HG02763 (cell line): ENCODE data around the gene CXCL17.
"Not testable (repeated sequence)": the region's sequence is repeated elsewhere in the genome, so short reads cannot be mapped to it uniquely, and the experiment has no call there.

Experiments used
- ATAC-seq: cut with Tn5 transposase; IDR thresholded peaks from one replicate; pipeline ENCODE4 v1.9.1; 2021; ENCODE audit warnings: mild to moderate bottlenecking, moderate library complexity; ENCODE audit not compliant: unreplicated experiment

CXCL17 gene, protein sequence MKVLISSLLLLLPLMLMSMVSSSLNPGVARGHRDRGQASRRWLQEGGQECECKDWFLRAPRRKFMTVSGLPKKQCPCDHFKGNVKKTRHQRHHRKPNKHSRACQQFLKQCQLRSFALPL

DNA sequence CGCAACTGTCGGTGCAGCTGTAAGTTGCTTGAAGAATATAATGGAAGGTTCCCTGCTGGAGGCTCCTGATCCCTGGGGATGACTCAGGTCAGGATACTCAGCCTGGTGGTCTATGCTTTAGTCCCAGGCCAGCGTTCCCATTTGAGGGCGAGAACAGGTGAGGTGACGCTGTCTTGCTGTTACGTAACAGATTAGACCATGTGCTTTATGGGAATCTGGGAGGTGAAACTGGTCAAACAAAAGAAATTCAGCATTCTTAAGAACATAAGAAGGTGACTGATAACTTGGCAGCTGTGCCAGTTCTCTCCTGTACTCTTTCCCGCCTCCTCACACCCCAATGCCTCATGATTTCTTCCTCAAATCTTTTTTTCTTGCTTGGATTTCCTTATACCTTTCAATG, at the start of gene CXCL17:
Gene CXCL17, minus strand, starts transcription at position 114 of the 400 bp plus-strand sequence. CDS start 114 bp downstream, outside the sequence.
- ATAC-seq = no peak

DNA sequence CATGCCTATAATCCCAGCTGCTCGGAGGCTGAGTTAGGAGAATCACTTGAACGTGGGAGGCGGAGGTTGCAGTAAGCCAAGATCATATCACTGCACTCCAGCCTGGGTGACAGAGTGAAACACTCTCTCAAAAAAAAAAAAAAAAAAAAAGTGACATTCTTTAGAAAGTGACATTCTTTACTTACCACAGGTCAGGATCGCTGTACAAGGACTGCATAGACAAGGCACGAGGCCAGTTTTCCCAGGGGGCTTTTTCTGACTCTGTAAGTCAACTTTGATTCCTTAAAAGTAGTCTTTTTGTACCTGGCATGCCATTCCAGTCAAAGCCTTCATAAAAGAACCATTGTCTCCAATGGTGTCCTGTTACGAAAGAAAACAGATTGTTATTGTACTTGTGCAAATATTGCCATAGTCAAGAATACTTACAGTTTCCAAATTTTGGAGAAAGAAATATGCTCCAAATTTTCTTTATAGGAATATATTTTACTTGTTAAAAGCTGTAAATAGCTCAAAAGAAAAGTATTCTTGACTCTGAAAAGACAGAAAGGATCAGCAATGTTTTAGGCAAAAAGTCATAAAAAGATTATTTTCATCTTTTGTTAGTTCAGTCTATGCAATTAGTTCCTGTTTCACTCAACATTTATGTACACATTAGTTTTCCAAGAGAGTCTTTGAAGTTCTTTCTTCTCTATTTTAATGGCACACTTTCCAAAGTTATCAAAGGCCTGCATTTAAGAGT, 46.2 kb upstream of the CXCL17 start:
- no peak for ATAC-seq

DNA sequence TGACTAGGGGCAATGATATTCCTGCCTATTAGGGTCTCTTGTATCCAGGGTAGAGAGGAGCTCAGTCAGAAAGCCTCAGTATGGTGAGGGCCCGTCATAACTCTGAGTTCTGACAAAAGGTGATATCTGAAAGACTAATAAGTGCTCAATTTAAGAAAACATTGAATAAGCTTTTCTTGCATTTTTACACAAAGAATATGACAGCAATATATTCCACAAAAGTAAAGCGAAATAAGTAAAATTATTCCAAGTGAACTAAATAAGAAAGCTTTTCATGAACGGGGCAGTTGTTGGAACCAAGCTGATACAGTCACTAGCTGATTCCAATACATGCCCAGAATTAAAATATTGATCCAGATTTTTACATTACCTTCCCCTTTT, 45.0 kb upstream of the CXCL17 start:
- ATAC-seq = no peak

DNA sequence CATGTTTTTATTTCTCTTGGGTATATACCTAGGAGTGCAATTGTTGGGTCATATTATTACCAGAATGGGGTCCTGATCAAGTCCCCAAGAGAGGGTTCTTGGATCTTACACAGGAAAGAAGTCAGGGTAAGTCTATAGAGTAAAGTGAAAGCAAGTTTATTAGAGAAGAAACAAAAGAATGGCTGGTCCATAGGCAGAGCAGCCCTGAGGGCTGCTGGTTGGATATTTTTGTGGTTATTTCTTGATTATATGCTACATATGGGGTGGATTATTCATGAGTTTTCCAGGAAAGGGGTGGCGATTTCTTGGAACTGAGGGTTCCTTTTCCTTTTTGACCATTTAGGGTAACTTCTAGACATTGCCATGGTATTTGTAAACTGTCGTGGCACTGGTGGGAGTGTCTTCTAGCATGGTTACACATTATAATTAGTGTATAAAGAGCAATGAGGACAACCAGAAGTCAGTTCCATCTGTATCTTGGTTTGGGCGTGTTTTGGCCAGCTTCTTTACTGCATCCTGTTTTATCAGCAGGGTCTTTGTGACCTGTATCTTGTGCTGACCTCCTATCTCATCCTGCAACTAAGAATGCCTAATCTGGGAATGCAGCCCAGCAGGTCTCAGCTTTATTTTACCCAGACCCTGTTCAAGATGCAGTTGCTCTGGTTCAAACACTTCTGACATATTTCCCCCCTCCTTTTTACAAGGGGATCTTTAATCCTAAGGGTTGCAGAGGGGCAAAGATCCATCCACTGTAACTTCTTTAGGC, 44.5 kb upstream of the CXCL17 start:
- ATAC-seq = no peak

DNA sequence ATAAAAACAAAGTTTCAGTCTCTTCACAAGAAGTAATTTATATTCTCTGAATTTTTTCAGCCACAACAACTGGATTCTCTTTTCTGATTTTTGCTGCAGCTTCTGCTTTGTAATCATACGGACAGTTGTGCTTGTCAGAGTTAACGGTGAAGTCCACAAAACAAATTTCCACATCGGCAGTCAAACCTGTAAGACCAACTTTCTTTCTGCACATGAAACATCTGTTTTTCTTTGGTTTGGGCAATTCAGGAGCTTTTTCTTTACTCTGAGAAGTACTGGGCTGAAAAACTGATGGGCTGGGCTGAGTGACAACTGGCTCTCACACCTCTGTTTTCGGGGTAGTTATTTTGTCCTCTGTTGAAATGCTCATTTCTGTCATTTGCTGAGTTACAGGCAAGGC, 42.3 kb upstream of the CXCL17 start:
- ATAC-seq = not testable (repeated sequence)

DNA sequence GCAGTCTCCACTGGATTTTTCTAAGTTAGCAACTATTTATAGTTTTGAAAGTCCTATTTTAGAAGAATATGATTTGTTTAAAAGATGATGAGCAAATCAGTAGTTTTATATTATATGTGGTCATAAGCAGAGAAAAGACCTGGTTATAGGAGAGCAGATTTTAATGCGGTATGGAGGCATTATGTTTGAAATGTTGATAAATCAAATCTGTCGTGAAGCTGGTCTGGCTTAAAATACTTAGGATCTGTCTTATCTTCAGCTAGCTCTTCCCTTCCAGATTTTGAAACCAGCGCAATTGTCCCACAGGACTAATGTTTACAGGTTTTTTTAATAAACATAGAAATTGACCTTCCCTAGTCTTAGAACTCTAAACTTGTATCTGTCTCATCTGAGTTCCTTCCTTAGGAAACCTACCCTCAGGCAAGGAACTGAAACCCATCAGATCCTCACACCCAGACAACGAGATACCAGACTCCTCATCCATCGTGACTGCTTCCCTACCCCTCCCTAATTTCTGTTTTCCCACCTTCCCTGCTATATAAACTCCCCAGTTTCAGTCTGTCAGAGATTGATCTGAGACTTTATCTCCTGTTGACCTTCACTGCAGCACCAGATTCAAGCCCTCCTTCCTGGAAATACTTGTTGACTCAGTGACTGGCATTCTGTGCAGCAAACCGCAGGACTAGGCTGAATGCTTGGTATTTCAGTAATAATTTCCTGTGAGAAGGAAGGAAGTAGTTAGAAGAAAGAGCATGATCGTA, 37.8 kb upstream of the CXCL17 start:
- no peak for ATAC-seq

DNA sequence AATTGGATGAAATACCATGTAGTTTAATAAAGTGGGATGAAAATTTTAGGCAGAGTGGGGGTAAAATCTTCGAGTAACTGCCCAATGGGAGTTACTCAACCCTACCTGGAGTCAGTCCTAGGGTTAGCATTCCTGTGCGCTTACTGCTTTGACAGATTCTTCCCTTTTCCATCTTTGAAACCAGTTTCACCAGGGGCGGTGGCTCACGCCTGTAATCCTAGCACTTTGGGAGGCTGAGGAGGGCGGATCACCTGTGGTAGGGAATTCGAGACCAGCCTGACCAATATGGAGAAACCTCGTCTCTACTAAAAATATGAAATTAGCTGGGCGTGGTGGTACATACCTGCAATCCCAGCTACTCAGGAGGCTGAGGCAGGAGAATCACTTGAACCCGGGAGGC, 37.0 kb upstream of the CXCL17 start:
- no peak for ATAC-seq

DNA sequence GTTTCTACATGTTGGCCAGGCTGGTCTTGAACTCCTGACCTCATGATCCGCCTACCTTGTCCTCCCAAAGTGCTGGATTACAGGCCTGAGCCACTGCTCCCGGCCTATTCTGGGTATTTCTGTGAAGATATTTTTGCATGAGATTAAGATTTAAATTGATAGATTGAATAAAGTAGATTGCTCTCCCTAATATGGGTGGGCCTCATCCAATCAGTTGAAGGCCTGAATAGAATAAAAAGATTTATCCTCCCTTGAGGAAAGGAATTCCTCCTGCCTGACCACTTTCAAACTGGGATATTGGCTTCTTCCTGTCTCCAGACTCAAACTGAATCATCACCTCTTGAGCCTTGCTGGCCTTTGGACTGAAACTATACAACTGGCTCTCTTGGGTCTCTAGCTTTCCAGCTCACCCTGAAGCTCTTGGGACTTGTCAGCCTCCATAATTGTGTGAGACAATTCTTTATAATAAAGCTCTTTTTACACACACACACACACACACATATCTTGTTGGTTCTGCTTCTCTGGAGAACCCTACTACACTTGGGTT, 36.1 kb upstream of the CXCL17 start:
- no peak for ATAC-seq

DNA sequence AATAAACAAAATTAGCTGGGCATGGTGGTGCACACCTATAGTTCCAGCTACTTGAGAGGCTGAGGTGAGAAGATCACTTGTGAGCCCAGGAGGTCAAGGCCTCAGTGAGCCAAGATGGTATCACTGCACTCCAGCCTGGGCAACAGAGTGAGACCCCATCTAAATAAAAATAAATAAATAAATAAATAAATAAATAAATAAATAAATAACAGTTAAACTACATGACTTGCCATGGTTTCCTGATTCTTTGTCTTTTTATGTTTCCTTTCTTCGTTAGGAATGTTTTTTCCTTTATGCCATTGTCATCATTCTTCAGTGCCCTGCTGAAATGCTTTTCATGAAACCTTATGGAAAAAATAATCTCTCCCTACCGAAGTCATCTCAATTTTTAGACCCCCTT, 35.2 kb upstream of the CXCL17 start:
- no peak for ATAC-seq

DNA sequence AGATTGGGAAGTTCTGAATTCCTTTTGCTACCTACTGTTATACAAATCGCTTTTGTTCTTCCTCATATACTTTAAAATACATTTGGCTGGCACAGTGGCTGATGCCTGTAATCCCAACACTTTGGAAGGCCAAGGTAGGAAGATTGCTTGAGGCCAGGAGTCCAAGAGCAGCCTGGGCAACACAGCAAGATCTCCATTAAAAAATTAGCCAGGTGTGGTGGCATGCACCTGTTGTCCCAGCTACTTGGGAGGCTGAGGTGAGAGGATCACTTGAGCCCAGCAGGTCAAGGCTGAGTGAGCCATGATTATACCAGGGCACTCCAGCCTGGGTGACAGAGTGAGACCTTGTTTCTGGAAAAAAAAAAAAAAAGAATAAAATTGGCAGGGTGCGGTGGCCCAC, 34.4 kb upstream of the CXCL17 start:
- no peak for ATAC-seq

DNA sequence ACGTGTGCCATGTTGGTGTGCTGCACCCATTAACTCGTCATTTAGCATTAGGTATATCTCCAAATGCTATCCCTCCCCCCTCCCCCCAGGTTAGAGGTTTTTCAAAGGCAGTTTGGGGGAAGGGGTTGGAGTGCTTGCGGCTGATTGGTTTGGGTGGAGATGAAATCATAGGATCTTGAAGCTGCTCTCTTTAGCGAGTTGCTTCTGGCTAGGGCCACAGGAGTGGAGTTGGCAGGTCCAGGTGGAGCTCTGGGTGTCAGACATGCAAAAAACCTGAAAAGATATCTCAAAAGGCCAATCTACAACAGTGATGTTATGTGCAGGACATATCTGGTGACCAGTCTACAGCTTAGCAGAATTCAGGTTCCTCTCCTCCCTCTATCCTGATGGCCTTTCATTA, 32.6 kb upstream of the CXCL17 start:
- no peak for ATAC-seq

DNA sequence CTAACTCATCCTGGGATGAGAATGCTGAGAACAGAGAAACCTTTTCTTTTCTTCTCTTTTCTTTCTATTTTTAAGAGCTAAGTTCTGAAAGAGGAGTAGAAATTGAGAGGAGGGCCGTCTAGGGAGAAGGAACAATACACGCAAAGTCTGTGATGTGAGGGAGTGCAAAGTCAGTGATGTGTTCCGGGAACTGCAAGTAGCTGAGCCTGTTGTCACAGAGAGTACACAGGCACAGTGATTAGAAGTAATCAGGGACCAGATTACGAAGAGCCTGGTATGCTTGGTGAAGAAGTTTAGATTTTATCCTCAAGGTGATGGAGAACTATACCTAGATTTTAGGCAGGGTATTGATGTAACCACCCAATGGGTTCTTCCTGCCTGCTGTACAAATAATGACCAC, 32.0 kb upstream of the CXCL17 start:
- no peak for ATAC-seq

DNA sequence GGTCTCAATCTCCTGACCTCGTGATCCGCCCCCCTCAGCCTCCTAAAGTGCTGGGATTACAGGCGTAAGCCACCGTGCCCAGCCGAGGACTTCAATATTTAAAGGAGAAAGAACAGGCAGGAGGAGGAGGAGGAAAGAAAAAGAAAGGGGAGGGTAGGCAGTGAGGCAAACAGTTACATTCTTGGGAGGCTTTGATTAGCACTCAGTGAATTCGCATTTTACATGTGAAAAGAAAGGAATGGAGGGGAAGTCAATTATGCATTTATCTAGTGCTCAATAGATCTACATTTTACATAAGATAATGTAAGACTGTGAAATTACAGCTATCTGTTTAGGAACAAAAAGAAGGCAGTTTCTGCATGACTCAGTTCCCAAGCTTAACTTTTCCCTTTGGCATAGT, 30.9 kb upstream of the CXCL17 start:
- no peak for ATAC-seq

DNA sequence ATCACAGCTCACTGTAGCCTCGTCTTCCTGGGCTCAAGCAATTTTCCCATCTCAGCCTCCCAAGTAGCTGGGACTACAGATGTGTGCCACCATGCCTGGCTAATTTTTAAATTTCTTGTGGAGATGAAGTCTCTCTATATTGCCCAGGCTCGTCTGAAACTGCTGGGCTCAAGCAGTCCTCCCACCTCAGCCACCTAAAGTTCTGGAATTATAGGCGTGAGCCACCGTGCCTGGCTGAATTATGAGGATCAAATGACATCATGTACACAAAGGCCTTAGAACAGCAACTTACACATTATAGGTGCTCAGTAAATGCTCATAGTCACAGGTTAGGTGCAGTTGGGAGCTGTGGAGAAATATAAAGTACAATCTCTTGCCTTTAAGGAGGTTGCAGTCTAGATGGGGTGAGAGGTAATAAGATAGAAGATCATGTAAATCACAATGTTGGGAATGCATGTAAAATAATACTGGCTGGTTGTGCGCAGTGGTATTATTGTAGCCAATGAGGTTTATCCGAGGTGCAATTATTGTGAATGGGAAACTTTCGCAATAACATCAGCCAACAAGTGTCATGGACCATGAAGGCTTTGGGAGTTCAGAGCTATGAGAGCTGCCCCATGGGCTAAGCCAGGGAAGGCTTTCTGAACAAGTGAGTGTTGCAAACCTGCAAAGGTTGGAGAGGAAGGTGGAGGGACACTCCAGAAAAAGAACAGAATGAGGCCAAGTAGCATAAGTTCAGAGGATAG, 29.8 kb upstream of the CXCL17 start:
- no peak for ATAC-seq

DNA sequence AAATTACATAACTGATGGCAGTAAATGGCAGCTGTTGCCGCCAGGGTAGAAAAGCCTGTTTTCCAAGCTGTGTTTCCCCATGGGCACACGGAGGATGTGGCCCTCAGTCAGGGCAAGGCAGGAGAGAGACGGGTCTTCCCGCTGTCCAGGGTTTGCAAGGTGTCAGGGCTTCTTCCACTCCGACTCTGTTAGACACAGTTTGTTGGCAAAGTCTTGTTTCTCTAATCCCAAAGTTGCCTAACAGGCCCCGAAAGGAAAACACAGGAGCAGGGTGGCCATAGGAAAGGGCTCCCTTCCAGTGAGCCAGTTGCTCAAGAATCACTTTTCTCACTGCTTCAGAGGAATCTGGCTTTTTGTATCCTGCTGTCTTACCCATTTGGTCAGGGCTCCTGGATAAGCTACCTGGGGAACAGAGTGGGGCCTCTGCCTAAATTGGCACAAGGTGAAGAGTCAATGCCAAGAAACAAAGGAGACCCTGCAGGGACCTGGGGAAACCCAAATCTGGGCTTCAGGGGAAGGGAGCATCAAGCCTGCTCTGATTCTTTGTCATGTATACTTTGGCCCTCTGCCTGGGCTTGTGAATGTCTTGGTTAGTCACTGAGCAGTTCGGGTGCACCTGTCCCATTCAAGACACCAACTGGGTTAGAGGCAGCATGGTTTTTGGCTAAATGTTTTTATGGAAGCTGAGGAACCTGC, 29.0 kb upstream of the CXCL17 start:
- ATAC-seq = no peak

DNA sequence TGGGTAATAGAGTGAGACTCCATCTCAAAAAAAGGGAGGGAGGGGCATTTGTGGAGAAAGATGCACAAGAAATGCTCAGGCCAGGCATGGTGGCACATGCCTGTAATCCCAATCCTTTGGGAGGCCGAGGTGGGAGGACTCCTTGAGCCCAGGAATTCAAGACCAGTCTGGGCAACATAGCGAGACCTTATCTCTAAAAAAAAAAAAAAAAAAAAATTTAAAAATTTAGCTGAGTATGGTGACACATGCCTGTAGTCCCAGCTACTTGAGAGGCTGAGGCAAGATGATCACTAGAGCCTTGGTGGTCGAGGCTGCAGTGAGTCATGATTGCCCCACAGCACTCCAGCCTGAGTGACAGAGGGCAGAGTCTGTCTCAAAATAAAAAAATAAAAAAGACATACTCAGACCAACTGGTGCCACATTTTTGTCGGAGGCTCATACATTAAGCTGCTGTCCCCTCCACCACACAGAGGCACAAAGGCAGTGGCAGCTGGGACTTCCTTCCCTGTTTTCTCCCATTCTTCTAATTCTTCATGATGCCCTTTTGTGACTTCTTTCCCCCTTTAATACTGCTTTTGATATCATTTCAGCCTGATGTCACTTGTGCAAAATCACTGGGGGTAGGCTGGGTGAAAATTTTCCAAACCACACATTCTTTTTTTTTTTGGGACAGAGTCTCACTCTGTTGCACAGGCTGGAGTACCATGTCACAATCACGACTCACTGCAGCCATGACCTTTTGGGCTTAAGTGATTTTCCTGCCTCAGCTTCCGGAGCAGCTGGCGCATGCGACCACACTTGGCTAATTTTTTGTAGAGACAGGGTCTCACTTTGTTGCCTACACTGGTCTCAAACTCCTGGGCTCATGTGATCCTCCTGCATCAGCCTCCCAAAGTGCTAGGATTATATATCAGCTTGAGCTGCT, 26.8 kb upstream of the CXCL17 start:
- no peak for ATAC-seq

DNA sequence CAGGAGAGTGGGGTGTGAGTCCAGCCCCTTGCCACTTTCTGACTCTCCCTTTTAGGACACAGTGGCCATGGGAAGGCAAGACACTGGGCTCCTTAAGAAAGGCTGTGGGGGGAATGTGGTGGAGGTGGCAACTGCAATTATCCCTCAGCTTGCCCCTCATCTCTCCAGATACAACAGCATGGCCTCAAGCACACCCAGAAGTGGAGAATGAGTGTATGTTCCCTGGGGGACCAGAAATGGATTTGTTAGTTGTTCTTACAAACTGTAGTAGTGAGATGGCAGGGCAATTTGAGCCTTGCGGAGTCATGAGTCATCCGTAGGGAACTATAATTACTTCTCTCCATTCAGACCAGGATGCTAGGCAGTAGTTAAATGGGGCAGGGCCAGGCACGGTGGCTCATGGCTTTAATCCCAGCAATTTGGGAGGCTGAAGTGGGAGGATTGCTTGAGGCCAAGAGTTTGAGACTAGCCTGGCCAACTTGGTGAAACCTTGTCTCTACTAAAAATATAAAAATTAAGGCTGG, 25.6 kb upstream of the CXCL17 start:
- no peak for ATAC-seq

DNA sequence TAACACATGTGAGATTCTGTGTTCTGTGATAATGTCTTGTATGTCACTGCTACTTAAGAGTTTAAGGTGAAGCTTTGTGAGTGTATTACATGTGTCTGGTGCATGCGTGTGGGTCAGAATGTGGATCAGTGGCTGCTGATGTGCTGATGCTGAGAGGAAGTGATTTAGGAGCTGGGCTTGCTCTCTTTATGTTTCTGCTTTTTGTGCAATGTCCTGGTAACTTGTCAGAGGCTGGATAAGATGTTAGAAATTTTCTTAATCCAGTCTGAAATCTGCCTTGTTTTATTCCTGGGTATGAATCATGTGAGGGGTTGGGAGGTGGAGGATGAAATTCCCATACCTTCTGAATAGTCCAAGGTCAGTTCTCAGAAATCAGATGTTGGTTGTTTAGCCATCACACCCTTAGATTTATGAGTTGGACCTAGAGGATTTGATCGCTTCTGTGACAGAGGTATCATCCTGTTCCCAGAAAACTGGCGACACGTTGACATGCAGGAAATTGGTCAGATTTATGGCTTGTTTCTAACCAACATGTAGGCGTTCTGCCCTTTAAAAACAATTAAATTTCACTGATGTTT, 24.5 kb upstream of the CXCL17 start:
- no peak for ATAC-seq
